ENCODE measurements around the gene TUBGCP6.
"Not testable (repeated sequence)": the region's sequence is repeated elsewhere in the genome, so short reads cannot be mapped to it uniquely, and the experiment has no call there.

Gene TUBGCP6

GRCh38 chr22:50280022-50280707 lies 35.3 kb upstream of the TUBGCP6 start:
- no peak for FAIRE-seq

- FAIRE-seq = no peak
Observed at GRCh38 chr22:50278956-50279619, 34.3 kb upstream of the TUBGCP6 start.

GRCh38 chr22:50278461-50278860 lies 33.6 kb upstream of the TUBGCP6 start:
- no peak for FAIRE-seq

GRCh38 chr22:50277761-50278160 lies 32.9 kb upstream of the TUBGCP6 start:
- FAIRE-seq = no peak

GRCh38 chr22:50276143-50276542 lies 31.3 kb upstream of the TUBGCP6 start:
- no peak for FAIRE-seq

- no peak for FAIRE-seq
Observed at GRCh38 chr22:50275181-50276055, 30.6 kb upstream of the TUBGCP6 start.

- no peak for FAIRE-seq
Observed at GRCh38 chr22:50274771-50275170, 29.9 kb upstream of the TUBGCP6 start.

- no peak for FAIRE-seq
Observed at GRCh38 chr22:50274311-50274710, 29.5 kb upstream of the TUBGCP6 start.

- FAIRE-seq = not testable (repeated sequence)
Observed at GRCh38 chr22:50273781-50274180, 29.0 kb upstream of the TUBGCP6 start.

GRCh38 chr22:50273352-50273751 lies 28.5 kb upstream of the TUBGCP6 start:
- FAIRE-seq = not testable (repeated sequence)

GRCh38 chr22:50272044-50272802 lies 27.4 kb upstream of the TUBGCP6 start:
- no peak for FAIRE-seq

- no peak for FAIRE-seq
Observed at GRCh38 chr22:50271519-50271970, 26.7 kb upstream of the TUBGCP6 start.

GRCh38 chr22:50270666-50271394 lies 26.0 kb upstream of the TUBGCP6 start:
- no peak for FAIRE-seq

GRCh38 chr22:50269970-50270665 lies 25.3 kb upstream of the TUBGCP6 start, which contains the start of gene MAPK11:
Gene MAPK11, minus strand, starts transcription at chr22:50270380. Its CDS starts 88 bp downstream, at chr22:50270292.
- no peak for FAIRE-seq

- FAIRE-seq = no peak
Observed at GRCh38 chr22:50269573-50269969, 24.7 kb upstream of the TUBGCP6 start.

GRCh38 chr22:50268655-50269113 lies 23.9 kb upstream of the TUBGCP6 start:
- no peak for FAIRE-seq

GRCh38 chr22:50267591-50268390 lies 23.0 kb upstream of the TUBGCP6 start:
- no peak for FAIRE-seq

GRCh38 chr22:50266994-50267393 lies 22.2 kb upstream of the TUBGCP6 start:
- FAIRE-seq = no peak

GRCh38 chr22:50264946-50265669 lies 20.3 kb upstream of the TUBGCP6 start:
- FAIRE-seq = no peak
